SK-N-SH (cell line): ENCODE measurements around the gene OLFM1. TPM values are rescaled to one million over a fixed set of nuclear protein-coding genes. Genes with fewer than 3 reads are reported as not detected.
"Not testable (repeated sequence)": the region's sequence is repeated elsewhere in the genome, so short reads cannot be mapped to it uniquely, and the experiment has no call there.

Source experiments
- CTCF ChIA-PET: fragments of 300-600, 350-600 bp; formaldehyde crosslinking; extraction: SDS; loops from one replicate; lab custom pipeline; 2021; lab: Yijun Ruan, JAX
- POLR2A ChIA-PET: fragments of 350-600 bp; sonication (Branson Sonifier 250); formaldehyde crosslinking; extraction: SDS; loops from one replicate; lab custom pipeline; 2020; ENCODE audit warnings: antibody characterized with exemption, inconsistent platforms; lab: Yijun Ruan, JAX
- DNase-seq: peaks from one replicate; pipeline ENCODE4 v3.0.0; 2012
- H2AFZ ChIP-seq: fragments of 200-600 bp; sonication (generic); 2 replicates; pipeline ENCODE4 v1.8.1; 2016; ENCODE audit warnings: antibody characterized with exemption, mild to moderate bottlenecking, low read depth
- H3F3A ChIP-seq: fragments of 200-600 bp; sonication (generic); replicated peaks from 2 replicates; pipeline ENCODE3; 2016; ENCODE audit warnings: antibody characterized with exemption, mild to moderate bottlenecking; ENCODE audit not compliant: insufficient read depth
- H3K27ac ChIP-seq, 2 experiments: fragments of 200-500 bp in 1 of 2; fragments of 200-600 bp in 1 of 2; sonication (Bioruptor generic) in 1 of 2; sonication (generic), shearing (Covaris generic) in 1 of 2; 2 replicates each; pipeline versions ENCODE4 v1.5.1 to v1.6.1; 2014 to 2016; ENCODE audit warnings: low read depth in 2 of 2, inconsistent platforms in 1 of 2, low read length in 1 of 2, mild to moderate bottlenecking in 1 of 2, mixed read lengths in 1 of 2
- H3K27me3 ChIP-seq: fragments of 200-600 bp; sonication (generic), shearing (Covaris generic); 2 replicates; pipeline ENCODE4 v1.6.1; 2016; ENCODE audit warnings: mixed run types; ENCODE audit not compliant: insufficient read depth
- H3K36me3 ChIP-seq, 2 experiments: fragments of 200-500 bp in 1 of 2; fragments of 200-600 bp in 1 of 2; sonication (Bioruptor generic) in 1 of 2; sonication (generic) in 1 of 2; replicated peaks in 1 of 2; 2 replicates each; pipeline versions ENCODE3 to v1.5.1; 2014 to 2016; ENCODE audit warnings: low read length in 1 of 2, mild to moderate bottlenecking in 1 of 2; ENCODE audit not compliant: insufficient read depth in 2 of 2, control insufficient read depth in 1 of 2
- H3K4me1 ChIP-seq, 2 experiments: fragments of 200-500 bp in 1 of 2; fragments of 200-600 bp in 1 of 2; sonication (Bioruptor generic) in 1 of 2; sonication (generic), shearing (Covaris generic) in 1 of 2; 2 replicates each; pipeline versions ENCODE4 v1.5.1 to v1.6.1; 2014 to 2016; ENCODE audit warnings: low read depth in 1 of 2, low read length in 1 of 2, mixed run types in 1 of 2; ENCODE audit not compliant: insufficient read depth in 2 of 2, control insufficient read depth in 1 of 2
- H3K4me2 ChIP-seq: fragments of 200-600 bp; sonication (generic), shearing (Covaris generic); 2 replicates; pipeline ENCODE4 v1.6.1; 2017; ENCODE audit warnings: mixed run types
- H3K4me3 ChIP-seq, 2 experiments: fragments of 200-500 bp in 1 of 2; fragments of 200-600 bp in 1 of 2; sonication (Bioruptor generic) in 1 of 2; sonication (generic), shearing (Covaris generic) in 1 of 2; 2 replicates each; pipeline versions ENCODE4 v1.5.1 to v1.8.1; 2014 to 2016; ENCODE audit warnings: low read depth in 2 of 2, inconsistent platforms in 1 of 2, low read length in 1 of 2, mild to moderate bottlenecking in 1 of 2, mixed read lengths in 1 of 2, moderate library complexity in 1 of 2
- H3K79me2 ChIP-seq: fragments of 200-600 bp; sonication (generic); 2 replicates; pipeline ENCODE4 v1.8.1; 2017; ENCODE audit warnings: mild to moderate bottlenecking; ENCODE audit not compliant: insufficient read depth
- H3K9ac ChIP-seq: fragments of 200-600 bp; sonication (generic); 2 replicates; pipeline ENCODE4 v1.6.1; 2017; ENCODE audit warnings: mixed run types
- H3K9me2 ChIP-seq: fragments of 200-600 bp; sonication (generic); 2 replicates; pipeline ENCODE4 v1.6.1; 2017; ENCODE audit warnings: mixed run types
- H3K9me3 ChIP-seq: fragments of 200-600 bp; sonication (generic); 2 replicates; pipeline ENCODE4 v1.6.1; 2017; ENCODE audit warnings: mixed run types, mild to moderate bottlenecking, moderate library complexity
- H4K20me1 ChIP-seq: fragments of 200-600 bp; sonication (generic); 2 replicates; pipeline ENCODE4 v1.6.1; 2017; ENCODE audit warnings: mild to moderate bottlenecking, mixed run types; ENCODE audit not compliant: insufficient read depth
- ELF1 ChIP-seq: IDR thresholded peaks from 2 replicates; pipeline ENCODE4 v1.4.0; 2012
- EP300 ChIP-seq, 2 experiments: IDR thresholded peaks; 2 replicates each; pipeline versions ENCODE4 v1.4.0 to v1.6.1; 2012; ENCODE audit warnings: borderline replicate concordance in 1 of 2, low read depth in 1 of 2, low read length in 1 of 2
- EZH2phosphoT487 ChIP-seq: fragments of 200-600 bp; sonication (generic); IDR thresholded peaks from 2 replicates; pipeline ENCODE4 v1.6.1; 2017; ENCODE audit warnings: low read depth, mixed run types, mild to moderate bottlenecking, antibody characterized with exemption, moderate library complexity, borderline replicate concordance
- FOSL2 ChIP-seq: IDR thresholded peaks from 2 replicates; pipeline ENCODE4 v1.4.0; 2012; ENCODE audit warnings: low read depth, mild to moderate bottlenecking, moderate library complexity, borderline replicate concordance
- FOXM1 ChIP-seq: IDR thresholded peaks from 2 replicates; pipeline ENCODE4 v1.4.0; 2012; ENCODE audit warnings: low read depth, mild to moderate bottlenecking
- GATA2 ChIP-seq: sonication (generic); formaldehyde crosslinking; IDR thresholded peaks from 2 replicates; pipeline ENCODE4 v1.5.0; 2020; ENCODE audit warnings: mild to moderate bottlenecking, missing genetic modification reagents
- MEF2A ChIP-seq: IDR thresholded peaks from 2 replicates; pipeline ENCODE4 v1.4.0; 2012; ENCODE audit warnings: low read depth, borderline replicate concordance
- NRF1 ChIP-seq: IDR thresholded peaks from 2 replicates; pipeline ENCODE4 v1.6.1; 2012; ENCODE audit warnings: low read depth, mild to moderate bottlenecking, low read length
- RCOR1 ChIP-seq: fragments of 150-350 bp; IDR thresholded peaks from 2 replicates; pipeline ENCODE4 v1.6.1; 2017; ENCODE audit warnings: antibody characterized with exemption, low read length
- SIN3A ChIP-seq: IDR thresholded peaks from 2 replicates; pipeline ENCODE4 v1.6.1; 2012; ENCODE audit warnings: low read depth, mild to moderate bottlenecking, low read length, moderate library complexity, borderline replicate concordance
- SMC3 ChIP-seq: IDR thresholded peaks from 2 replicates; pipeline ENCODE4 v1.6.1; 2012; ENCODE audit warnings: low read depth, low read length, improper control_type of control experiment
- TAF1 ChIP-seq: IDR thresholded peaks from 2 replicates; pipeline ENCODE4 v1.6.1; 2012; ENCODE audit warnings: low read depth, mild to moderate bottlenecking, low read length, moderate library complexity, borderline replicate concordance
- TCF12 ChIP-seq: IDR thresholded peaks from 2 replicates; pipeline ENCODE4 v1.4.0; 2012
- TEAD4 ChIP-seq: IDR thresholded peaks from 2 replicates; pipeline ENCODE4 v1.4.0; 2012; ENCODE audit warnings: mild to moderate bottlenecking, borderline replicate concordance; ENCODE audit not compliant: insufficient read depth
- YY1 ChIP-seq: IDR thresholded peaks from 2 replicates; pipeline ENCODE4 v1.4.0; 2012; ENCODE audit warnings: low read depth, mild to moderate bottlenecking
- ZBTB33 ChIP-seq: IDR thresholded peaks from 2 replicates; pipeline ENCODE4 v1.4.0; 2012; ENCODE audit warnings: low read depth, borderline replicate concordance
- WGBS: methylation state at CpG from one replicate; pipeline ENCODE4 v1.1.6; 2017; ENCODE audit warnings: low lambda C conversion rate; 5-methylcytosine and 5-hydroxymethylcytosine counted together
- polyA plus RNA-seq, 3 experiments: library from polyadenylated mRNA; depleted of rRNA; stranded (reverse); fragments of >200 nt; gene quantifications; 2 replicates each; pipeline ENCODE4 v1.2.3, GENCODE V29; 2012
- TF ChIP-seq, protein P1 (sequence below): IDR thresholded peaks from 2 replicates; pipeline ENCODE4 v1.4.0; 2012; ENCODE audit warnings: low read depth

The OLFM1 gene
- polyA plus RNA-seq, 1 of the 3 experiments (the other 2 are of a cell fraction): 15.9 TPM

DNA sequence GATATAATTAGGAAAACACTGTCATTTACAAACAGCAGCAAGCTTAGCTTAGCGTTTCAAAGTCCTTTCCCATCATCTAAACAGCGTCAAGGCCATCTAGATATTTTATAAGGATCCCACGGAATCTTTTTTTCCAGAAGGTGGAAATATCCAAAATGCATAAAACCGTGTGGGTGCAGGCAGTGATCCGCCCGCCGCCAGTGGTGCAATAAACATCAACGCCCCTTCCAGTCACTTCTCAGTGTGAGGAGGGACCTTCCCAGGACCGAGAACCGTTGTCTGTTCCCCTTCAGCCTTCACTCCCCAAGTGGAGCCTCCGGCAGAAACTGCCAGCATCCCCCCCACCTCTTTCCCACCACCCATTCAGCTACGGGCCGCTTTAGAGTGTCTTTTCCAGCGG is 22.9 kb downstream of the OLFM1 start:
- 56% methylated on average over 14 of the region's 14 CpGs for WGBS
- no peaks in the 10 kb centered on the region; a peak in 1 of 4 replicates for H3K4me1 ChIP-seq
- no peaks in the 10 kb centered on the region for H3K27me3 ChIP-seq
- H3K79me2 ChIP-seq: no peaks in the 10 kb centered on the region
- no peak overlapping the region for H3K4me2 ChIP-seq
- H3K9ac ChIP-seq: no peak overlapping the region
- ChIA-PET POLR2A (no interaction called here), CTCF (interaction anchor here (3.1 kb wide), 1 partner anchor 24 kb away, joined by 7 read pairs; no protein-coding TSS in a partner anchor)
- H3K4me3 ChIP-seq: no peak overlapping the region
- H3K9me2 ChIP-seq: no peaks in the 10 kb centered on the region
- H3K36me3 ChIP-seq: no peaks in the 10 kb centered on the region
- no peak for TF ChIP-seq SMC3
- TF ChIP-seq NRF1: no peak
- TF ChIP-seq EP300 (IDR thresholded peaks at IDR 0.05; ENCODE audit: borderline replicate concordance in 1 of 2, low read depth in 1 of 2, low read length in 1 of 2): no peak
- TF ChIP-seq, protein P1, sequence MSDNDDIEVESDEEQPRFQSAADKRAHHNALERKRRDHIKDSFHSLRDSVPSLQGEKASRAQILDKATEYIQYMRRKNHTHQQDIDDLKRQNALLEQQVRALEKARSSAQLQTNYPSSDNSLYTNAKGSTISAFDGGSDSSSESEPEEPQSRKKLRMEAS: no peak
- no peak for TF ChIP-seq RCOR1
- TF ChIP-seq EZH2phosphoT487: no peak
- no peak for TF ChIP-seq MEF2A
- TF ChIP-seq TCF12: no peak
- TF ChIP-seq GATA2 (CRISPR knock-in tag): no peak
- no peak for TF ChIP-seq FOXM1
- no peak for TF ChIP-seq TEAD4
- TF ChIP-seq TAF1: no peak
- TF ChIP-seq ELF1: no peak
- no peak for TF ChIP-seq FOSL2
- TF ChIP-seq SIN3A: no peak
- TF ChIP-seq ZBTB33: no peak
- TF ChIP-seq YY1: no peak
- H4K20me1 ChIP-seq: no peaks in the 10 kb centered on the region
- H2AFZ ChIP-seq: no peak overlapping the region
- H3F3A ChIP-seq: no peaks in the 10 kb centered on the region
- no peak overlapping the region for H3K27ac ChIP-seq
- DNase-seq: no peak
- no peaks in the 10 kb centered on the region for H3K9me3 ChIP-seq

DNA sequence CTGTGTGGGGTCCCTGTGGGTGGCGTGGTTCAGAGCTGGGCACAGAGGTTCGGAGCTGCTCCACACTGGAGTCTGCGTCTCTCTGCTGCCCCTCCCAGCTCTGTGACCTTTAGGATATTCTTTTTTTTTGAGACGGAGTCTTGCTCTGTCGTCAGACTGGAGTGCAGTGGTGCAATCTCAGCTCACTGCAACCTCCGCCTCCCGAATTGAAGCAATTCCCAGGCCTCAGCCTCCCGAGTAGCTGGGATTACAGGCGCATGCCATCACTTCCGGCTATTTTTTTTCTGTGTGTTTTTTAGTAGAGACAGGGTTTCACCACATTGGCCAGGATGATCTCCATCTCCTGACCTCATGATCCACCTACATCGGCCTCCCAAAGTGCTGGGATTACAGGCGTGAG is 24.1 kb downstream of the OLFM1 start:
- POLR2A ChIA-PET, H3K9me2 ChIP-seq, H3K4me1 ChIP-seq, DNase-seq, H3K36me3 ChIP-seq, H3K4me2 ChIP-seq, H3K79me2 ChIP-seq, H4K20me1 ChIP-seq, H3K4me3 ChIP-seq, H3K9ac ChIP-seq, H3F3A ChIP-seq, H3K27ac ChIP-seq, H3K27me3 ChIP-seq, H3K9me3 ChIP-seq, H2AFZ ChIP-seq: not testable (repeated sequence)
- WGBS: 77% methylated on average over 10 of the region's 12 CpGs
- CTCF ChIA-PET: interaction anchor here (0.8 to 3.1 kb wide), 4 partner anchors 12 to 301 kb away, joined by 4 to 7 read pairs (median 5); no protein-coding TSS in a partner anchor
